DOHH2 (cell line): ENCODE measurements around the gene CMPK2.

Source experiments
- EZH2phosphoT487 ChIP-seq: fragments of 200-600 bp; sonication (generic); IDR thresholded peaks from 2 replicates; pipeline ENCODE4 v1.6.1; 2017; ENCODE audit warnings: borderline replicate concordance, mild to moderate bottlenecking, antibody characterized with exemption, low read length, moderate library complexity, mixed read lengths
- TF ChIP-seq, protein P1 (sequence below): fragments of 200-600 bp; sonication (generic); IDR thresholded peaks from one replicate; pipeline ENCODE4 v1.5.1; 2014; ENCODE audit warnings: antibody characterized with exemption, mild to moderate bottlenecking, low read depth, low read length; ENCODE audit not compliant: poor library complexity, severe bottlenecking

GRCh38 chr2:6806604-6807003 lies 59.1 kb downstream of the CMPK2 start:
- TF ChIP-seq, protein P1, sequence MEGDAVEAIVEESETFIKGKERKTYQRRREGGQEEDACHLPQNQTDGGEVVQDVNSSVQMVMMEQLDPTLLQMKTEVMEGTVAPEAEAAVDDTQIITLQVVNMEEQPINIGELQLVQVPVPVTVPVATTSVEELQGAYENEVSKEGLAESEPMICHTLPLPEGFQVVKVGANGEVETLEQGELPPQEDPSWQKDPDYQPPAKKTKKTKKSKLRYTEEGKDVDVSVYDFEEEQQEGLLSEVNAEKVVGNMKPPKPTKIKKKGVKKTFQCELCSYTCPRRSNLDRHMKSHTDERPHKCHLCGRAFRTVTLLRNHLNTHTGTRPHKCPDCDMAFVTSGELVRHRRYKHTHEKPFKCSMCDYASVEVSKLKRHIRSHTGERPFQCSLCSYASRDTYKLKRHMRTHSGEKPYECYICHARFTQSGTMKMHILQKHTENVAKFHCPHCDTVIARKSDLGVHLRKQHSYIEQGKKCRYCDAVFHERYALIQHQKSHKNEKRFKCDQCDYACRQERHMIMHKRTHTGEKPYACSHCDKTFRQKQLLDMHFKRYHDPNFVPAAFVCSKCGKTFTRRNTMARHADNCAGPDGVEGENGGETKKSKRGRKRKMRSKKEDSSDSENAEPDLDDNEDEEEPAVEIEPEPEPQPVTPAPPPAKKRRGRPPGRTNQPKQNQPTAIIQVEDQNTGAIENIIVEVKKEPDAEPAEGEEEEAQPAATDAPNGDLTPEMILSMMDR: no peak
- no peak for TF ChIP-seq EZH2phosphoT487
